ENCODE measurements around the gene THUMPD2.

Gene THUMPD2

DNA sequence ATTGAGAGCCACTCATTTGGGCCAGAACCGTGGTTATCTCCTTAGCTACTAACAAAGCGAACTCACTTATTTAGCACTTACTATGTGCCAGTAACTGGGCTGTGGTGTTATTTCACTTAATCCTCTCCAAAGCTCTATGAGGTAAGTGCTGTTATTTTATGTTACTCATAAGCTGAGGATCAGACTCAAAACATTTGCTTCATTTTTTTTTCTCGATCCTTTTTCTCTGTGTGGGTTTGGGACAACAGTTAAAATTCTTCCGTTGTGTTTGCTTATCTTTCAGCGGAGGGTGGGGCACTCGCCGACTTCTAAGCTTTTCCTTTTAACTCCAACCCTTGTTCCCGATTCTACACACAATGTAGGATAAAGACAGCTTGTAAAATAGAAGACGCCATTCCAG lies 60.6 kb downstream of the THUMPD2 start:
- no peak for DNase-seq (ENCODE audit: low spot score)

DNA sequence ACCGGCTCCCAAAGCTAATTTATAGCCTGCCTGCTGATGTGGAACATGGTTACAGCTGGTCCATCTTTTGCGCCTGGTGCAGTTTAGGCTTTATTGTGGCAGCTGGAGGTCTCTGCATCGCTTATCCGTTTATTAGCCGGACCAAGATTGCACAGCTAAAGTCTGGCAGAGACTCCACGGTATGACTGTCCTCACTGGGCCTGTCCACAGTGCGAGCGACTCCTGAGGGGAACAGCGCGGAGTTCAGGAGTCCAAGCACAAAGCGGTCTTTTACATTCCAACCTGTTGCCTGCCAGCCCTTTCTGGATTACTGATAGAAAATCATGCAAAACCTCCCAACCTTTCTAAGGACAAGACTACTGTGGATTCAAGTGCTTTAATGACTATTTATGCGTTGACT lies 62.0 kb downstream of the THUMPD2 start:
- DNase-seq (ENCODE audit: low spot score): no peak

DNA sequence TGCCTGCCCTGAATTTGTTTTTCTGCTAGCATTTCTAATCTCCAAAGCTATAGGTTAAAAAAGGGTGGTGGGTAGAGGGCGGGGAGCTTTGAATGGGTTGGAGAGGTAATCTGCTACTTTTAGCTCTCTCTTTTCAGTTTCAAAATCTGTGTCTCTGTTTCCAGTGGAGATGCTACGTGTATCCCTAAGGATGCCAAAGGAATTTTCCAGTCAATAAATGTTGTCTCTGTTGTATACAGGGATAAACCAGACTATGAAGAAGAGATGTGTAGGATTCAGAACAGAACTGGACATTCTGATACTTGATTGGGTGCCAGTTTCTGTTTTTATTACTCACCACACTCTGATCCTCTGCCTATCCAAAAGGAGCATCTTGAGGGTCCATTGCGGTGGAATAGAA lies 63.2 kb downstream of the THUMPD2 start:
- no peak for DNase-seq (ENCODE audit: low spot score)

DNA sequence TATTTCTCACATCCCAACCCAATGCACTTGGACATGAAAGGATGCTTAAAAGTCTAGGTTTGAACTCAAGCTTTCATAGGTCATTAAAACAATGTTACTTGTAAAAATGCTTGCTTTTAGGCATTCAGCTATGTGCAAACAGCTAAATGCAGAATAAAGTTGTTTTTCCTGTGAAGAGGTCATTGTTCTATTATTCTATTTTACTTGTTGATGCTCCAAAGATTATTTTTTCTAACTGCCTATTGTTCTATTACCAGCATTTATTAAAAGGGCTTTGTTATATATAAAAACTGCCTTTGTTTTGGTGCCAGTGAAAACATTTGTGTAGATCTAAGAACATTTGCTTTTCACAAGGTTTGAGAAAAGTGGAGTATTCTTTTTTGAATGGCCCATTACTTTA lies 64.0 kb downstream of the THUMPD2 start:
- DNase-seq (ENCODE audit: low spot score): no peak

DNA sequence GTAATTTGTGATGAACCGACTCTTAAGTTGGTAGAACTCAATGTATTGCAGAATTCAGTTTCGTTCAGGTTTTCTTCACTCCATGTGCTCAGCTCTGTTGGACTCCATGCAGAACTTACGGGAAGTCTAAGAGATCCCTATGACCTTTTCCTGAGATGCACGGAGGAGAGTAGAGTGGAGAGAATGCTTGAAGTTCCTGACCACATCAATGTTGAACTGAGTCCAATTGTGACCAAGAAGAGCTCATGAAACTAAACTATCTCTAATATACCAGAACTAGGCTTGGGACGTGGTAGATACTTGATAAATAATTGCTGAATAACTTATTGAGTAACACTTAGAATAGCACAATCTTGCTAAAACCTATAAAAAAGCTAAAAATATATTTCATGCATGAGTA lies 66.1 kb downstream of the THUMPD2 start:
- no peak for DNase-seq (ENCODE audit: low spot score)

DNA sequence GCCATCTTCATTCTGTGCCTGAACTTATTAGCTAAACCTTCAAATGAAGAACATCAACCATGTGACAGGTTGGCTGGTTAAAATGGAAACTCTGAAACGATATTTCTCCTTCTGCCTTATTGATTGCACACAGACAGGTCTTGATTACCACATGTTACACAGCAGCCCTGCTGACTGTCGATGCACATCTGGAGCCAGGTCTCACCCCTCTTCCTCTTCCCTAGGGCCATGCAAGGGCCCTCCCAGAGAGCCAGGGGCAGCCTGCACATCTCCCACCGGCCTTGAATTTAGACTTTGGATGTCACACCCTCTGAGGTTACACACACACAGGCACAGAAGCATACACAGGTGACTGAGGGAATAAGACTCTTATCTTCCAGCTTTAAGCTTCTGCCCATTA lies 68.3 kb downstream of the THUMPD2 start:
- DNase-seq (ENCODE audit: low spot score): no peak

DNA sequence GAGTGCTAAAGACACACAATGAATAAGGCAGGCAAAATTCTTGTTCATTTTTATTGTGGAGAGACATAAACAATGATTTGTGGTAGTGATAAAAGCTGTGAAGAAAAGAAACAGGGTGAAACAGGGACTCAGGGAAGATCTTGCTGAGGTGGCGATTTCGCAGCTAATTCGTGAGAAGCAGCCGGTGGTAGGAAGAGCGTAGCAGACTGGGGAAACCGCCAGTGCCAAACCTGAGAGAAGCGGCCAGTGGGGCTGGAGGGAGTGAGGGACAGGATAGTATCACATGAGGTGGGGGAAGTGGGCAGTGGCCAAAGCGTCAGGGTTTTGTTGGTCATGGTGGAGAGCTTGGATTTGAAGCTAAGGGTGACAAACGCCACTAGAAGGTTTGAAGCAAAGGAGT lies 71.1 kb downstream of the THUMPD2 start:
- DNase-seq (ENCODE audit: low spot score): no peak

DNA sequence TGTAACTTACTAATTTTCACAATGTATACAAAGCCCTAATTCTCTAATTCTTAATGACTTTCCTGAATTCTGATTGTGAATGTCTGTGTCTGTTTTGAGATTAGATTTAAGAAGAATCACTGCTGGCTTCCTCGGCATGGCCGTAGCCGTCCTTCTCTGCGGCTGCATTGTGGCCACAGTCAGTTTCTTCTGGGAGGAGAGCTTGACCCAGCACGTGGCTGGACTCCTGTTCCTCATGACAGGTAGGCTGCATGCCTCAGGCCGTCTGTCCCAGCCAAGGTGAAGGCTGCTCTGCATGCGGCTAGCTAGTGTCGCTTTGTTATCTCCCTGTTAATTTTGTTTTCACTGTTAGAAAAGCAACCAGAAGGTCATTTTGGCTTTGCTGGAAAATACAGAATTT lies 72.1 kb downstream of the THUMPD2 start:
- no peak for DNase-seq (ENCODE audit: low spot score)

DNA sequence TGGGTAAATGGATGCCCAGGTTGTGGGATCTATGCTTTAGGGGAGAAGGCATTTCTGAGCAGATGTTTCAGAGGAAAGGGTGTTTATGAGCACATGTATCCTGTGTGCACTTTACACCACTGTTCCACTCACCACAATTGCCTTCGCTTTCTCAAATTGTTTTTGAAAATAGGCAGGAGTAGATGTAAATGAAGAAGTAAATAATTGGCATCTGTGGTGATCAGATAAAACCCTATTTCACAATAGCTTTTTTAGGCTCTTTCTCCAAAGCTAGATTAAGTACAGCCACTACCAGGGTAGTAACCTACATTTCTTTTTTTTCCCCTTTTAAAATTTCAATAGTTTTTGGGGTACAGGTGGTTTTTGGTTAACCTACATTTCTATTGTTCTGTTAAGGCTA lies 72.7 kb downstream of the THUMPD2 start:
- no peak for DNase-seq (ENCODE audit: low spot score)

DNA sequence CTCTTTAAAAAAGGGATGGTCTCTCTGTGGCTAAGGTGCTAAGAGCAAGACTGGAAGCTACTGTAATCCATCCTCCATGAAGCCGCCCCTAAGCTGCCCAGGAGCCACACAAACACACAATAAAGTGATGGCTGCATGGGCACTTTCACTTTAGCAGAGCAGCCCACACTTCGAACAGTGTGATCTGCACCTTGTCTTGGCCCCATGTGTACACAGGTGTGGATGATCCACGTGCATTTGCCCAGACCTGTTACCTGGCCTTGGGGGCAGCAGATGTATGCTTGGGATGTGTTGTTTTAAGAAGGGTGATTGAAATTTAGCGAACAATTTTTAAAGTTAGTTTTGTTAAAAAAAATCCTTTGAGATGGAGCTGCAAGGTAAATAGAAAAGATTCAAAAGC lies 73.4 kb downstream of the THUMPD2 start:
- DNase-seq (ENCODE audit: low spot score): no peak

DNA sequence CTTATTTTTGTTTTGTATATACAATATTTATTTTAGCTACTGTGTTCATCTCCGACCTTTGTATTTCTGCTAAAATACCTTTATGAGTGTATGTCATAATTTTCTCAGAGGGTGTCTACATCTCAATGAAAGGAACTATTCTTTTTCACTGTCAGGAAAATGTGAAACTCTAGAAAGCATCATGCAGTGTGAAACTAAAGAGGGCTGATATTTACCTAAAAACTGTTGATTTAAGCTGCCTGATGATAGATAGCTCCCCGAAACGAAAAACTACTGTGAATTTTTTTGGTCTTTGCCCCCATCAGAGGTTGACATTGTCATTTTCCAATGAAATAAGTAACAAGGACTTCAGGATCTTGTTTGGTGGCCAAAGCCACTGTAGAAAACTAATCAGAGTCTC lies 74.5 kb downstream of the THUMPD2 start:
- no peak for DNase-seq (ENCODE audit: low spot score)

DNA sequence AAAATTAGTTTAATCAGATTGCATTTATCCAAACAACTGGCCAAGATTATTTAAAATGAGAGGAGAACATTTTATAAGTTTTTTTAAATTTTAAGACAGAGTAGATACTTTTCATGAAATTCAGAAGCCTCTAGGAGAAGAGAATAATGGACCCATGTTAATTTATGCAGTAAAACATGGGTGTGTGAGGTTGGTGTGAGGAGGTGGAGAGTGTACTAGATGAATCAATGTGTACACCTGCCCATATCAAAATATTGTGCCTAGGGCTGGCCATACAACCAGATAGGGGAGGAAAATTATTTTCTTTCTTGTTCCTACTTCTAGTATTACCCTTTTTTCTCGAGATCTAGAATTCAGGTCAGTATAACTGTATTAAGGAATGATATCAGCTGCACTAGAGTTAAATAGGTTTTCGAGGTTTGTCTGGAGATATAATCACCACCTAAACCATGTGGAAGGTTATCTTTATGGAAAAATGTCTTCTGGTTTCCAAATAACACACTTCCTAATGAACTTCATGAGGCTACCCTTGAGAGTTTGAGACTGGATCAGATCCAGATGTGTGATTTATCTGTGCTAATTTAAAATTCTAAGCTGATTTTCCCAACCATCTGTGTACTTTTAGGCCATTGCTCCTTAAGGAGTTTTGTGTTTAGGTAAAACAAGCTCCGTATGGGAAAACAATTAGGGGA lies 75.7 kb downstream of the THUMPD2 start:
- DNase-seq (ENCODE audit: low spot score): no peak

DNA sequence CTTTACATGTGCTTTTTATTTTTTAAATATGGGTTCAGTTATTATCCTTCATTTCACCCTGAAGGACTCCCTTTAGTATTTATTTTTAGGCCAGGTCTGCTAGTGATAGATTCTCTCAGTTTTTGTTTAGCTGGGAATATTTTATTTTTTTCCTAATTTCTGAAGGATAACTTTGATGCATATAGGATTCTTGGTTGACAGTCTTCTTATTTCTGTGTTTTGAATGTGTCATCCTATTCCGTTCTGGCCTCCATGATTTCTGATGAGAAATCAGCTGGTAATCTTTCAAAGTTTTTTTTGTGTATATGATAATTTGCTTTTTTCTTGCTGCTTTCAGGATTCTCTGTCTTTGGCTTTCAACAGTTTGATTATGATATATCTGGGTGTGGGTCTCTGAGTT lies 77.9 kb downstream of the THUMPD2 start:
- DNase-seq (ENCODE audit: low spot score): no peak

DNA sequence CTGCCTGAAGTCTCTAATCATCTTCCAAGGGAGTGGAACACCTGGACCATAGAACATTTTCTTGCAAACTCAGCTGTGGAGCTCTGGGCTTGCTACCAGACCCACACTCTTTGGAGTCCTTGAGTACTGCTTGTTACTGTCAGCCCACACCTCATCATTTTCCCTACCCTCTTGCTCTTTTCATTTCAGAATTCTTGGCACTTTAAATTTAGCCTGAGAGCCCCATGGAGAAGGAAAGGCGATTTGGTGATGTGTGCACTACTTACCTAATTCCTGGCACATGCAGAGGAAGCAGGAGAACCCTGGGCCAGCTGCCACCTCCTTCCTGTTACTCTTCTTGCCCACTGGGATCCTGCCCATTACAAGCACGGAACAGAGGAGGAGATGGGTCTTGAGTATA lies 81.6 kb downstream of the THUMPD2 start:
- no peak for DNase-seq (ENCODE audit: low spot score)

DNA sequence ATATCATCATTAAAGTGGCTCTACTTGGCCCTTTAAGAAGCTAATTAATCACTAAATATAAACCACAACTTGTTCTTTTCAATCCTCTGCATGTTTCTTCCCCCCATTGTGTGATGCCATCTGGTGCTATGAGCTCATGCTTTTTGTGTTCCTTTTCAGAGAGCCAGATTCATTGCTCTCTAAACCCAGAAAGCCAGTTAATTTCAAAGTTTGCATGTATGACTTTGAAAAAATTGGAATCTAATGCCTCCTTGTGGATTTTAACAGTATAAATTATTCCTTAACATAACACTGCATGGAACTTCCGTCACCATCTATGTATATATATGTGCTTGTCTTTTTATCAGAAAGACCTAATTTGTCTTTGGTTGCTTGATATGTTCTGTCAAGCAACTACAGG lies 82.2 kb downstream of the THUMPD2 start:
- DNase-seq (ENCODE audit: low spot score): no peak

DNA sequence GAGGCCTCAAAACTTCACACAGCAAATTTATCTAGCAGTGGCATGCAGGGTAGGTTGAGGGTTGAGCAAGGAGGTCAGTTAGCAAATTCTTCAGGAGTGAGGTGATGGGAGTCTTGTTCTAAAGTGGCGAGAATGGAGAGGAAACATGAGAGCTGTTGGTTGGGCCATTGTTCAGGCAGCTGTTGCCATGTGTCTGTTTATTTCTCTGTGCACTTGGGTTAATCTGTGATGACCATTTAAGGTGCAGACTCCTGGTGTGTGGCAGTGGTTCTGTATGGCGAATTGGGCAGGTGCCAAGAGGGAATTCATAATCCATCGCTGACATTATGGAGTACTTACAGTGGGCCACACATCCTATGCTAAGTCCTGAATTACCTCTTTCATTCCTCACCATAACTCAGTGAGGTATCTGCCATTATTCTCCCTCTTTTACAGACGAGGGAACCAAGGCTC lies 82.9 kb downstream of the THUMPD2 start:
- no peak for DNase-seq (ENCODE audit: low spot score)

DNA sequence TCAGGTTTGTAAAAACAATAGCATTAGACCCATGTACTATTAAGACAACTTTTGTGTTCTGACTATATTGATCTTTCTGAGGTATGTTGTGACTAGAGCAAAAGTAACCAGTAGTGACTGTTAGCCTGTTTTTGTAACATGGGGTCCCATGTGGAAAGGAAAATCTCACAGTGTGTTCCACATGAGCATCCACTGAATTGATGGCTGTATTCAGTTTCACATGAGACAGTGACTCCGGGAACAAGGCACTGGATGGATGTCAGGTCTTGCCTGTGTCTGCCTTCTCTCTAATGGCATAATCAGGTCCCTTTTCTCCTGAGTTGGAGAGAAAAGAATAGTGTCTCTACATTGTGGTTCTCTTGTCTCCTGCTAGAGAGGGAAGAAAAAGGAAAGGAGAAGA lies 85.8 kb downstream of the THUMPD2 start:
- DNase-seq (ENCODE audit: low spot score): no peak

DNA sequence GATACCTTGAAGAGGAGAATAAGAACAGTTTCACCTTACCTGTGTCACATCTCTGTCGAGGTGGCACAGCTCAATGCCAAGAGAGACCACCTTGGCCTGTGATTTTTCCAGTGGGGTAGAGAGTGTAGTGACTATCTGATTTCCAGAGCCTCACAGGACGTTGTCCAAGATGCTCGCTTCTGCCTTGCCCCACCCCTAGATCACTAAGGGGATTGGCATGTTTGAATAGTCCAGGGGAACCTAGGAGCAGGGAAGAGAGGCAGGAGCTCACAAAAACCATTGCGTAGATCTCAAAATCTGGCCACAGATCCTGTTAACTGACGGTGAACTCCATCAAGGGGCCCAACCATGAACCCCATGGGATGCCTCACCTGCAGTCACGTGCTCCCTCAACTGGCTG lies 89.2 kb downstream of the THUMPD2 start:
- DNase-seq (ENCODE audit: low spot score): no peak

DNA sequence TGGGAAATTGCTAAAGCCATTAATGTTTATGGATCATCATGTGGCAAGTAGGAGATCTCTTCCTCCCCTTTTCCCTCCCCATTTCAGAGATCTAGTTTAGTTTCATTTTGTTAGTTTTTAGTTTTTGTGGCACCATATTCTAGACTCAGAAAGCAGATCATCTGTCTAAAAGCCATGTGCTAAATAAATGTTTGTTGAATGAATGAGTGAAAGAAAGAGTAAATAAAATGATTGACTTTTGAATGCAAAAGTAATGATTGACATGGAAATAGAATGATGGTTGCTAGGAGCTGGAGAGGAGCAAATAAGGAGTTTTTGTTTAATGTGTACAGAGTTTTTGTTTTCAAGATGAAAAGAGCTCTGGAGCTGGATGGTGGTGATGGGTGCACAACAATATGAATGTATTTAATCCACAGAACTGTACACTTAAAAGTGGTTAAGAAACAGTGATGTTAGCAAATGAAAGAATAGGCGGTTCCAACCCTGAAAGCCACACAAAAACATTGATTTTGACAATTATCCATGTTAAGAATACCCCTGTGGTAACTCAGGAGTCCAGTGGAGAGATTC lies 89.7 kb downstream of the THUMPD2 start:
- no peak for DNase-seq (ENCODE audit: low spot score)

DNA sequence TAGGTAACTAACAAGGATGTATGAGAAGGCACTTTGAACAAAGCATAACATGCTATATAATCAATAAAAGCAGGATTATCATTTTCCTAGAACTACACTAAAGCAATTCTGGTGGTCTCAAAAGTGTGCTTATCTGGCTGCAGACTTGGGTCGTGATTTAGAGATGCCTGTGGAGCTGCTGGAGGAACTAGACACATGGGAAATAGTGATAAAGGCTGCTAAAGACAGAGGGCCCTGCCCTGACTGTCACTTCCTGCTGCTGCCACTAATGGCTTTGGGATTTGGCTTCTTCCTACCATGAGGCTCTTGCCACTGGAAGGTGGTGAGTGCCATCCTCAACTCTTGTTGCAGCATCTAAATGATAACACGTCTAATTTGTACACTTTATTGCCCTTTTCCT lies 90.9 kb downstream of the THUMPD2 start:
- no peak for DNase-seq (ENCODE audit: low spot score)

DNA sequence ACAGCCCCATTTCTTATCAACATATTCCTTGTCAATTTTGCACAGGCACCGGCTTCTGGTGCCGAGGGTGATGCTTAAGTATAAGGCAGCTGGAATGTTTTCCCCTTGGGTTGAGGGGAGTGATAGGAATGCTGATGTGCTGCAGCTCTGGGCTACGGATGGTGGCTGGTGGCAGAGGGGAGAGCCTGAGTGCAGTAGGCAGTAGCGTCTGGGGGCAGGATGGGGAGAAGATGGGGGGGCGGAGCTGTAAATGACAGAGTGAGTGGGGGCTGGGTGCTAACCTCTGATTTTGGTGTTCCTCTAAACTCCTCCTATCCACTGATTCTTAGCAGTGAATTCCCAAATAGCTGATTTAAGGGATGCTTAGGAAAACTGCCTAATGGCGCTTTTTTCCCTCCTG lies 92.6 kb downstream of the THUMPD2 start:
- DNase-seq (ENCODE audit: low spot score): no peak
